ENCODE results near the gene POM121L12. TPM values are rescaled to one million over a fixed set of nuclear protein-coding genes. Genes with fewer than 3 reads are reported as not detected.

Gene POM121L12
- total and polyA plus RNA-seq, 2 of the 13 experiments (the other 11 are each of a cell fraction or from before 2014, with no cell fraction given): not detected

GRCh38 chr7:53070883-53071282, 35.5 kb downstream of the POM121L12 start:
- no peak overlapping the region for H3K27ac ChIP-seq (ENCODE audit: extremely low read length, insufficient read depth, low read length)
- peaks cover 46% of the 10 kb centered on the region for H3K9me3 ChIP-seq (ENCODE audit: low read length)
- H3K4me2 ChIP-seq (ENCODE audit: low read depth, low read length): no peak overlapping the region
- POLR2A ChIA-PET: no interaction called here
- H3K4me3 ChIP-seq (replicated peaks in 1 of 3; ENCODE audit: insufficient read depth in 1 of 3, low read depth in 2 of 3, low read length in 3 of 3): no peak overlapping the region
- H3K4me1 ChIP-seq (ENCODE audit: insufficient read depth, low read length): no peaks in the 10 kb centered on the region
- CTCF ChIA-PET (ENCODE audit: low intra/inter-chr PET ratio, low total read pairs): no interaction called here
- no peak for ATAC-seq
- H3K36me3 ChIP-seq (replicated peaks in 1 of 2; ENCODE audit: control insufficient read depth in 1 of 2, insufficient read depth in 2 of 2, low read length in 2 of 2): no peaks in the 10 kb centered on the region
- TF ChIP-seq DNMT3B (CRISPR knock-in tag; conservative IDR thresholded peaks at IDR 0.05) (no peak), CBX1 (IDR thresholded peaks at IDR 0.05; ENCODE audit: low read depth) (no peak), ZNF432 (CRISPR knock-in tag; IDR thresholded peaks at IDR 0.05; ENCODE audit: borderline replicate concordance) (no peak), BRD4 (CRISPR knock-in tag; IDR thresholded peaks at IDR 0.05) (no peak)
- no peak for FAIRE-seq
- no peak overlapping the region for H2AFZ ChIP-seq (ENCODE audit: low read length)
- no TSS peak for BruUV-seq (replicated peaks)
- H4K20me1 ChIP-seq (ENCODE audit: insufficient read depth, low read length): no peaks in the 10 kb centered on the region
- no peaks in the 10 kb centered on the region for H3K27me3 ChIP-seq (ENCODE audit: control insufficient read depth in 1 of 2, insufficient read depth in 2 of 2, low read length in 2 of 2)
- H3K79me2 ChIP-seq (ENCODE audit: insufficient read depth, low read length): no peaks in the 10 kb centered on the region
- 5% methylated on average over 2 of the region's 2 CpGs for WGBS (ENCODE audit: low lambda C conversion rate)
- no peak for DNase-seq (ENCODE audit: low spot score)
- in situ Hi-C loops (cut with HindIII; ENCODE audit: extremely low pct_ligation_motif_present, low pct_unique_long_range_greater_than_20kb): no loop called here
- intact Hi-C loops (cut with micrococcal nuclease; ENCODE audit: unreplicated experiment): no loop called here
- no peak overlapping the region for H3K9ac ChIP-seq (ENCODE audit: insufficient read depth, low read depth, low read length)

Measured in HepG2 (cell line).